Activated T-helper 17 cell treated with anti-CD3 and anti-CD28 coated beads, Interleukin-2, amount 50 U/mL, for 72 hours (primary cell): Measurements from ENCODE around the gene ELAPOR1. TPM values are rescaled to one million over a fixed set of nuclear protein-coding genes. Genes with fewer than 3 reads are reported as not detected.
A peak's percentile ranks its signal among the peaks of the same experiment; 100 is the strongest.

Source experiments
- ATAC-seq: fragments of 150-1000 bp; cut with Tn5 transposase; replicated peaks from 2 replicates; pipeline ENCODE4 v1.10.0; 2021; ENCODE audit warnings: mild to moderate bottlenecking, moderate library complexity
- H3K27ac Mint-ChIP-seq: one replicate; pipeline ENCODE4 v1.8.0; 2022; ENCODE audit warnings: mixed read lengths
- H3K27me3 Mint-ChIP-seq: one replicate; pipeline ENCODE4 v1.8.0; 2022; ENCODE audit warnings: mixed read lengths
- H3K36me3 Mint-ChIP-seq: one replicate; pipeline ENCODE4 v1.8.0; 2022; ENCODE audit warnings: low read depth, mild to moderate bottlenecking, mixed read lengths
- H3K4me1 Mint-ChIP-seq: one replicate; pipeline ENCODE4 v1.8.0; 2022; ENCODE audit warnings: mixed read lengths
- H3K4me3 Mint-ChIP-seq: one replicate; pipeline ENCODE4 v1.8.0; 2022; ENCODE audit warnings: mild to moderate bottlenecking, mixed read lengths
- H3K9me3 Mint-ChIP-seq: one replicate; pipeline ENCODE4 v1.8.0; 2022; ENCODE audit warnings: mixed read lengths
- total RNA-seq, 2 donors: library from RNA; stranded (reverse); gene quantifications; one replicate each; pipeline ENCODE4 v1.2.3, GENCODE V29; 2022

The ELAPOR1 gene
- total RNA-seq, 2 donors from 2014 or later: 3.9 to 33.3 TPM

GRCh38 chr1:109089242-109090015 is 24.5 kb upstream of the ELAPOR1 start:
- Mint-ChIP-seq H3K27ac (peak overlapping the region; percentile 98), H3K36me3 (peaks cover 34% of the 10 kb centered on the region), H3K9me3 (no peaks in the 10 kb centered on the region), H3K4me3 (peak overlapping the region; percentile 96), H3K4me1 (peaks cover 17% of the 10 kb centered on the region), H3K27me3 (no peaks in the 10 kb centered on the region)
- no peak for ATAC-seq

GRCh38 chr1:109090196-109091077 is 23.5 kb upstream of the ELAPOR1 start, which contains the start of gene TMEM167B:
Gene TMEM167B (plus strand): TSS chr1:109090764. CDS start chr1:109090873, 109 bp downstream.
- peak within 1 kb of the TSS; percentile 98 for H3K27ac Mint-ChIP-seq
- peaks cover 17% of the 10 kb centered on the region for H3K4me1 Mint-ChIP-seq
- ATAC-seq: peak; percentile 93

DNA sequence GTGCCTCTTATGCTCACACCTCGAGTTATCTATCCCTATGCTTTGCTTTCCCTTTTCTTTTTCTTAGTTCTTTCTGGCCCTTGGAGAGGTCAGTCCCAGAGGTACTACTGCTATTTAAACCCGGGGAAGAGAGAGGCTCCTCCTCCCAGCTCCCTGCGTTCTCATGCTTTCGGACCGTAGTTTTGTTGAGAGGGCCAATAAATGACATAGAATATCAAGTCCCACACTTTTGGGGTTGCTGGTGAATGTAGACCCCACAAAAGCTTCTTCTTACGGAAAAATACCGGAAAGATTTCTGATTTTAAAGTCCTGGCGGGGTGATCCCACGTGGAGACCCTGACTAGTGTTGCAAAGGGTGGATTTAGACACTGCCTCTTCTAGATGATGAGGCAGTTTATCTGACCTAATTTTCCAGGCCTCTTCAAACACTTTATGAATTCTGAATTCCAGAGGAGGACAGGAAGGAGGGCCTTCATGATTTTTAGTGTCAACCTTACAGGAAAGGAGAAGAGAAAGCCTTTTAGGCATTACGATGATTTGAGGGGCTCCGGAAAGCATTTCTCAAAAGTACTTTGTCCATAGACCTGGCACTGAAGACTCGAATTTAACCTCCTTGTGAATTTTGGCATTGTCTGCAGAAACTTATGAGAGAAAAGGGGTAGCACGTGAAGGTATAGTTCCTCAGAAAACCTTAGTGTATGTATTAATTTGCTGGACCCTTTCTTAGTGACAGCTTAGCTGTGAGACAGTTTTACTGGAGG is 22.7 kb upstream of the ELAPOR1 start:
- Mint-ChIP-seq H3K27me3 (no peaks in the 10 kb centered on the region), H3K4me3 (peak overlapping the region; percentile 96), H3K4me1 (peaks cover 17% of the 10 kb centered on the region), H3K36me3 (peaks cover 53% of the 10 kb centered on the region), H3K9me3 (no peaks in the 10 kb centered on the region), H3K27ac (peak overlapping the region; percentile 98)
- peak; percentile 61 for ATAC-seq

More at GRCh38 chr1:109090196-109091077, 23.5 kb upstream of the ELAPOR1 start, which contains the start of gene TMEM167B:
- H3K4me3 Mint-ChIP-seq: peak within 1 kb of the TSS; percentile 96
- peaks cover 45% of the 10 kb centered on the region for H3K36me3 Mint-ChIP-seq
- no peaks in the 10 kb centered on the region for H3K9me3 Mint-ChIP-seq
- H3K27me3 Mint-ChIP-seq: no peaks in the 10 kb centered on the region

DNA sequence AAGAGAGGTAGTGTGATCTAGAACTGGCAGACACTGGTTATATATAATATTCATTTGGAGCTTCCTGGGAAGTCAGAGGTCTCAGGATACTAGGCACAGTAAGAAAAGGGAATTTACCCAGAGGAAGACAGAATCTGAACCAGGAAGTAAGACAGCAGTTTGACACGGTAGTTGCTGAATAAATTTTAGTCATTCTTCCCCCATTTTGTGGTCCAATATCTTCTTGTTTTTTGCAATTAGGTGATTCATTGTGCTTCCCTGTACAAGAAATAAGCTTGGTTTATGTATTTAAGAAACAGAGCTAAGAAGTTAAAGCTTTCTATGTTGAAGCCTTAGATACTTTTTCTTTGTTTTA is 22.1 kb upstream of the ELAPOR1 start:
- Mint-ChIP-seq H3K27ac (peak overlapping the region; percentile 98), H3K9me3 (no peaks in the 10 kb centered on the region), H3K27me3 (no peaks in the 10 kb centered on the region), H3K36me3 (peaks cover 58% of the 10 kb centered on the region), H3K4me3 (peak overlapping the region; percentile 96), H3K4me1 (peaks cover 17% of the 10 kb centered on the region)
- ATAC-seq: peak; percentile 34

GRCh38 chr1:109094377-109094803 is 19.5 kb upstream of the ELAPOR1 start:
- Mint-ChIP-seq H3K4me3 (no peak overlapping the region), H3K36me3 (peaks cover 69% of the 10 kb centered on the region), H3K27me3 (no peaks in the 10 kb centered on the region), H3K27ac (no peak overlapping the region), H3K4me1 (peaks cover 17% of the 10 kb centered on the region), H3K9me3 (no peaks in the 10 kb centered on the region)
- ATAC-seq: no peak

- H3K27me3 Mint-ChIP-seq: no peaks in the 10 kb centered on the region
- H3K9me3 Mint-ChIP-seq: no peaks in the 10 kb centered on the region
- peaks cover 20% of the 10 kb centered on the region for H3K4me1 Mint-ChIP-seq
- peaks cover 72% of the 10 kb centered on the region for H3K36me3 Mint-ChIP-seq
- H3K27ac Mint-ChIP-seq: no peak overlapping the region
- no peak overlapping the region for H3K4me3 Mint-ChIP-seq
- ATAC-seq: no peak
Measured at GRCh38 chr1:109094871-109095270, 19.0 kb upstream of the ELAPOR1 start.

- Mint-ChIP-seq H3K9me3 (no peaks in the 10 kb centered on the region), H3K27ac (no peak overlapping the region)
Measured at GRCh38 chr1:109095631-109096030, 18.3 kb upstream of the ELAPOR1 start.

DNA sequence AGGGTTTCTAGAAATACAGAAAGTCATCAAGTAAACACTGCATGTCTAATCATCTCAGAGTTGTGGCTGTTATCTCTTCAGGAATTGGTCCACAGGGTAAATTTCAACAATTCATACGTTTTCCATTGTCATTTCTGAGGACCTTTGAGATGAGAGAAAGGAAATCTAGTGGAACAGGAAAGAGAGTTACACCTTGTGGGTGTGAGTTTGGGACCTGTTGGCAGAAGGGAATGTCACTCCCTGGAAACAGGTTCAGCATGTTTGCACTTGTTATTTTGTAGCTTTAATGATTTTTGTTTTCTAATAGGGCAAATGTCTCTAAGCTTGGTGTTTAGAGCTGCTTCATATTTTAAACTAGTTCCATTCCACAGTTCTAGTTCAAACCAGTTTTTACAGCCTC is 17.8 kb upstream of the ELAPOR1 start:
- Mint-ChIP-seq H3K4me3 (no peak overlapping the region), H3K4me1 (peaks cover 22% of the 10 kb centered on the region), H3K9me3 (no peaks in the 10 kb centered on the region), H3K36me3 (peaks cover 82% of the 10 kb centered on the region), H3K27ac (no peak overlapping the region), H3K27me3 (no peaks in the 10 kb centered on the region)
- ATAC-seq: no peak

More at GRCh38 chr1:109095631-109096030, 18.3 kb upstream of the ELAPOR1 start:
- Mint-ChIP-seq H3K4me1 (peaks cover 22% of the 10 kb centered on the region), H3K27me3 (no peaks in the 10 kb centered on the region), H3K4me3 (no peak overlapping the region), H3K36me3 (peaks cover 78% of the 10 kb centered on the region)
- ATAC-seq: no peak

DNA sequence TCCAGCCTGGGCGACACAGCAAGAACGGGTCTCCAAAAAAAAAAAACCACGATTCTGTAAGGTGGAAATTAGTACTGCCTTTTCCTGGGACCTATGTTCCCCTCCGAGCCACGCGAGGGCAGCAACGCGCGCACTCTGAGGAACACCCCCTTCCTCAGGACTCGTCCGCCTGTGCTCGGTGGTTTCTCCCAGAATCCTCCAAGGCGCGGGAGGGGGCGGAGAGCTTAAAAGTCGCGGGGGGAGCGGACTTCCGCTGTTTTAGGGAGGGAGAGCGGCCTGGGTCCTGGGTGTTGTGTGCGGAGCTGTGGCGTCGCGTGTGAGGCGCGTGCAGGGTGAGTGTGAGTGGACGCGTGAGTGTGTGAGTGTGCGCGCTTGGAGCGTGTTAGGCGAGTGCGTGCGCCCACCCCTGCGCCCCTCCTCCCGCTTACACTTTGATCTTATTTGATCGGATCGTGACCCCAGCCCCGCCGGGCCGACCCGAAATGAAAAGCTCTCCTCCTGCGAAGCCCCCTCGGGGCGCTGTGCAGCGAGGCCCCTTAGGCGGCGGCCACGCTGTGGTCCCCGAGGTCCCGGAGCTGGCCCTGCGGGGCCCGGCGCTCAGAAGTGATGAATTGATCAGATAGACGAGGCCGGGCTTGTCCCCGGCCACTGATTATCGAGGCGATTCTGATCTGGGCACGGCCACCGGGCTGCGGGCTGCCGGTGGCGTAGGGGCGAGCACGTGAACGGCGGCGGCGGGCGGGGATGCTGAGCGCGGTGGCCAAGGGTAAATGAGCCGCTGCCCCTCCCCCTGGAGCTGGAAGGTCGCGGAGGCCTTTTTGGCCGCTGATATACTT is 13.8 kb upstream of the ELAPOR1 start:
- peaks cover 73% of the 10 kb centered on the region for H3K36me3 Mint-ChIP-seq
- peak overlapping the region; percentile 94 for H3K4me3 Mint-ChIP-seq
- peaks cover 5% of the 10 kb centered on the region for H3K4me1 Mint-ChIP-seq
- ATAC-seq: peak; percentile 93
- peak overlapping the region; percentile 98 for H3K27ac Mint-ChIP-seq
- H3K27me3 Mint-ChIP-seq: no peaks in the 10 kb centered on the region
- H3K9me3 Mint-ChIP-seq: no peaks in the 10 kb centered on the region

- Mint-ChIP-seq H3K36me3 (peaks cover 46% of the 10 kb centered on the region), H3K27ac (no peak overlapping the region), H3K9me3 (no peaks in the 10 kb centered on the region), H3K27me3 (no peaks in the 10 kb centered on the region), H3K4me3 (no peak overlapping the region), H3K4me1 (peaks cover 5% of the 10 kb centered on the region)
- no peak for ATAC-seq
Measured at GRCh38 chr1:109104364-109105151, 9.4 kb upstream of the ELAPOR1 start.

DNA sequence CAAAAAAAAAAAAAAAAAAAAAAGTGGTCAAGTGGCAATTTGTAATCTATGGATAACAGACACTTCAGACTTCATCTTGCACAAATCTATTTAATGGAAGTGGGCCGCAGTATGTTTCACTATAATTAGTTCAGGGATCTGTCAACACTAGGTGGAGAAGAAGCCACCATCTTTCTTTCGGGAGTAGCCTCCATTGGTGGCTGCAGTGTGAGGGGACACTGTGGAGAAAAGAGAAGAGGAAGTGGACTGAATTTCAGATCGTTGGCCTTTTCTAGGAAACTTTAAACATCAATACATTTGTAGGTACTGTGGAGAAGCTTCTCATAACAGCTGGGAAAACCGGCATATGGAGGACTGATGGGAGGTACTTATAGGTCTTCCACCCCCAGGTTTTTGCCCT is 8.0 kb upstream of the ELAPOR1 start:
- H3K9me3 Mint-ChIP-seq: no peaks in the 10 kb centered on the region
- H3K4me3 Mint-ChIP-seq: no peak overlapping the region
- H3K36me3 Mint-ChIP-seq: peaks cover 34% of the 10 kb centered on the region
- H3K4me1 Mint-ChIP-seq: no peaks in the 10 kb centered on the region
- H3K27ac Mint-ChIP-seq: no peak overlapping the region
- ATAC-seq: no peak
- no peaks in the 10 kb centered on the region for H3K27me3 Mint-ChIP-seq

DNA sequence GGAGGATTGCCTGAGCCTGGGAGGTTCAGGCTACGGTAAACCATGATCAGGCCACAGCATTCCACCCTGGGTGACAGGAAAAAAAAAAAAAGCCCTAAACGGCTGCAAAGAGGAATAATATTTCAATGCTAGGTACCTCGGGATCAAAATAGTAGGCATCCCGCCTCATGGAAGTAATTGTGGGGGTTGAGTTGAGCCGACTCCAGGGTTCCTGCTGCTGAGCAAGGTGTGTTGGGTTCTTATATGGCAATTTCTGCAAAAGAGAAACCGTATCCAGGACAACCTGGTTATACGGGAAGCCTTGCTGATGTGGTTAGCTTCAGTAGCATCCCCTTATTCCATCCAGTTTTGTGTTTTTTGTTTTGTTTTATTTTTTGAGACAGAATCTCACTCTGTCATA is 6.1 kb upstream of the ELAPOR1 start:
- Mint-ChIP-seq H3K4me3 (no peak overlapping the region), H3K9me3 (no peaks in the 10 kb centered on the region), H3K27me3 (no peaks in the 10 kb centered on the region), H3K27ac (no peak overlapping the region), H3K36me3 (peaks cover 18% of the 10 kb centered on the region), H3K4me1 (peaks cover under 1% of the 10 kb centered on the region)
- ATAC-seq: no peak

- Mint-ChIP-seq H3K27ac (peak overlapping the region; percentile 67), H3K36me3 (peaks cover 7% of the 10 kb centered on the region), H3K4me1 (peaks cover 12% of the 10 kb centered on the region), H3K27me3 (no peaks in the 10 kb centered on the region), H3K9me3 (no peaks in the 10 kb centered on the region), H3K4me3 (no peak overlapping the region)
- no peak for ATAC-seq
Measured at GRCh38 chr1:109109906-109110305, 4.0 kb upstream of the ELAPOR1 start.
